Osteocyte (in vitro differentiated cells): Measurements from ENCODE around the gene GPR137C. TPM values are rescaled to one million over a fixed set of nuclear protein-coding genes. Genes with fewer than 3 reads are reported as not detected.
"Not testable (repeated sequence)": the region's sequence is repeated elsewhere in the genome, so short reads cannot be mapped to it uniquely, and the experiment has no call there.

Source experiments
- DNase-seq: peaks from one replicate; pipeline ENCODE4 v3.0.0; 2021; ENCODE audit warnings: mixed read lengths; ENCODE audit not compliant: unreplicated experiment; ENCODE audit errors: extremely low spot score
- H3K27ac Mint-ChIP-seq: one replicate; pipeline ENCODE4 v1.8.0; 2021; ENCODE audit warnings: mild to moderate bottlenecking, mixed read lengths; ENCODE audit not compliant: unreplicated experiment
- H3K27me3 Mint-ChIP-seq: one replicate; pipeline ENCODE4 v1.8.0; 2021; ENCODE audit warnings: mixed read lengths; ENCODE audit not compliant: unreplicated experiment
- H3K36me3 Mint-ChIP-seq: one replicate; pipeline ENCODE4 v1.8.0; 2021; ENCODE audit warnings: mixed read lengths; ENCODE audit not compliant: unreplicated experiment
- H3K4me1 Mint-ChIP-seq: one replicate; pipeline ENCODE4 v1.8.0; 2021; ENCODE audit warnings: mixed read lengths; ENCODE audit not compliant: unreplicated experiment
- H3K4me3 Mint-ChIP-seq: one replicate; pipeline ENCODE4 v1.8.0; 2021; ENCODE audit warnings: mild to moderate bottlenecking, moderate library complexity, mixed read lengths; ENCODE audit not compliant: unreplicated experiment
- H3K9me3 Mint-ChIP-seq: one replicate; pipeline ENCODE4 v1.8.0; 2021; ENCODE audit warnings: mixed read lengths; ENCODE audit not compliant: unreplicated experiment
- total RNA-seq: library from RNA; stranded (reverse); gene quantifications from 2 replicates; pipeline ENCODE4 v1.2.1, GENCODE V29; 2021
- TF ChIP-seq, protein P1 (sequence below): fragments of 200-600 bp; sonication (generic); IDR thresholded peaks from 2 replicates; pipeline ENCODE4 v1.5.0; 2021; ENCODE audit warnings: antibody characterized with exemption, mild to moderate bottlenecking, moderate library complexity

Gene GPR137C
- total RNA-seq, 1 donor from 2014 or later, result 2.2 TPM

DNA sequence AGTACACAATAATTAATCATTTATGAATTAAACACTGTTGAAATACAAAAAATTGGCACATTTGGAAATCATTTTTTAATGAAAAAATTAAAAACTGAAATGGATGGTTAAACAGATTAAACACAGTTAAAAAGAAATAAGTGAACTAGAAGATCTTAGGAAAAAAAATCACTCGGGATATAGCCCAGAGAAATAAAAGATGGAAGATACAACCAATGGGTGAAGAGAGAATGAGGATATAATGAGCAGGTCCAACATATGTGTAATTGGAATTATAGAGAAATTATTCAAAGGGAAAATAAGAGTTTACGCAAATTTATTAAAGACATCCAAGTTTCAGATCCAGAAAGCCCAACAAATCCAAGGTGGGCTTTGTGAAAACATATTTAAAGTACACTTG lies 6.1 kb downstream of the GPR137C start:
- no peak overlapping the region for H3K4me3 Mint-ChIP-seq
- H3K27me3 Mint-ChIP-seq, result peaks cover 3% of the 10 kb centered on the region
- peaks cover 5% of the 10 kb centered on the region for H3K36me3 Mint-ChIP-seq
- no peak for DNase-seq
- TF ChIP-seq, protein P1, sequence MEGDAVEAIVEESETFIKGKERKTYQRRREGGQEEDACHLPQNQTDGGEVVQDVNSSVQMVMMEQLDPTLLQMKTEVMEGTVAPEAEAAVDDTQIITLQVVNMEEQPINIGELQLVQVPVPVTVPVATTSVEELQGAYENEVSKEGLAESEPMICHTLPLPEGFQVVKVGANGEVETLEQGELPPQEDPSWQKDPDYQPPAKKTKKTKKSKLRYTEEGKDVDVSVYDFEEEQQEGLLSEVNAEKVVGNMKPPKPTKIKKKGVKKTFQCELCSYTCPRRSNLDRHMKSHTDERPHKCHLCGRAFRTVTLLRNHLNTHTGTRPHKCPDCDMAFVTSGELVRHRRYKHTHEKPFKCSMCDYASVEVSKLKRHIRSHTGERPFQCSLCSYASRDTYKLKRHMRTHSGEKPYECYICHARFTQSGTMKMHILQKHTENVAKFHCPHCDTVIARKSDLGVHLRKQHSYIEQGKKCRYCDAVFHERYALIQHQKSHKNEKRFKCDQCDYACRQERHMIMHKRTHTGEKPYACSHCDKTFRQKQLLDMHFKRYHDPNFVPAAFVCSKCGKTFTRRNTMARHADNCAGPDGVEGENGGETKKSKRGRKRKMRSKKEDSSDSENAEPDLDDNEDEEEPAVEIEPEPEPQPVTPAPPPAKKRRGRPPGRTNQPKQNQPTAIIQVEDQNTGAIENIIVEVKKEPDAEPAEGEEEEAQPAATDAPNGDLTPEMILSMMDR, result no peak
- no peak overlapping the region for H3K27ac Mint-ChIP-seq
- H3K4me1 Mint-ChIP-seq, result peaks cover 1% of the 10 kb centered on the region
- peaks cover 14% of the 10 kb centered on the region for H3K9me3 Mint-ChIP-seq

DNA sequence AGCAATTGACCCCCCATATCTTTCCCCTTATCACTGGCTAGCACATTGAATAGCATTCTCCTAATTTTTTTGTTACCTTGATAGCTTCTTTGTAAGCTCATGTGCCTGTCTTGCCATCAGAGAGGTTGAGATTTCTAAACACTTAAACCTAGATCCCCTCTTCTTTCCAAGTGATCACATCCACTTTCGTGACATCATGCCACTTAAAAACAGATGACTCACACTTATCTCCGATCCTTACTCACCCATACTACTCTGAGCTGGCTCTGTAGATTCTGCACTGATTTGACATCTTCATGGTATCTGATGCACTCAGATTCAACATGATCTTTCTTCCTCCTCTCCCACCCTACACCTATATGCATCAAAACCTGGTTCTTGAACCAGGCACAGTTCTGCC lies 10.5 kb downstream of the GPR137C start:
- no peaks in the 10 kb centered on the region for H3K27me3 Mint-ChIP-seq
- no peak overlapping the region for H3K4me3 Mint-ChIP-seq
- H3K4me1 Mint-ChIP-seq, result no peaks in the 10 kb centered on the region
- no peak overlapping the region for H3K27ac Mint-ChIP-seq
- H3K36me3 Mint-ChIP-seq, result peaks cover 3% of the 10 kb centered on the region
- TF ChIP-seq, protein P1, result no peak
- peaks cover 11% of the 10 kb centered on the region for H3K9me3 Mint-ChIP-seq
- DNase-seq, result no peak

DNA sequence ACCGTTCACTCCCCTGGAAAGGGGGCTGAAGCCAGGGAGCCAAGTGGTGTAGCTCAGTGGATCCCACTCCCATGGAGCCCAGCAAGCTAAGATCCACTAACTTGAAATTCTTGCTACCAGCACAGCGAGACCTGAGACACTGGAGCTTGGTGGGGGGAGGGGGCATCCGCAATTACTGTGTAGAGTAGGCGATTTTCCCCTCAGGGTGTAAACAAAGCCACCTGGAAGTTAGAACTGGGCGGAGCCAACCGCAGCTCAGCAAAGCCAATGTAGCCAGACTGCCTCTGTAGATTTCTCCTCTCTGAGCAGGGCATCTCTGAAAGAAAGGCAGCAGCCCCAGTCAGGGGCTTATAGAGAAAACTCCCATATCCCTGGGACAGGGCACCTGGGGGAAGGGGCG lies 15.8 kb downstream of the GPR137C start:
- not testable (repeated sequence) for H3K27ac Mint-ChIP-seq, DNase-seq, H3K36me3 Mint-ChIP-seq, H3K4me1 Mint-ChIP-seq, H3K4me3 Mint-ChIP-seq, H3K27me3 Mint-ChIP-seq
- H3K9me3 Mint-ChIP-seq, result peaks cover 31% of the 10 kb centered on the region

DNA sequence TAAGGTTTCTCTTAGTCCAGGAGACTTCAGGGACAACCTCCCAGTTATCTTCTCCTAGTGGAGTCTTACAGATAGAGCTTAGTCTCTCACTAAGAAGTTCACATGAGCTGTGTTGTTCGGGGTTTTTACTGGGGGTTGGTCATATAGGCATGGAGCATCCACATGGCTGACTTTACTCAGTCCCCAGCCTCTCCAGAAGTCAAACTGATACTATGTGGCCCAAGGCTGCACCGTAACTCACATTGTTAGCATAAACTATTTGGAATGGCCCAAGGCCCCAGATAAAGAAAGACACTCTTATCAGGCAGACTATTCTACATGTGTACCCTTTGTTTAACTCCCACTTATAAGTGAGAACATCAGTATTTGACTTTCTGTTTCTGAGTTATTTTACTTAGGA lies 23.2 kb downstream of the GPR137C start:
- Mint-ChIP-seq H3K4me3 (no peak overlapping the region), H3K27ac (no peak overlapping the region), H3K36me3 (peaks cover 2% of the 10 kb centered on the region), H3K4me1 (no peaks in the 10 kb centered on the region), H3K9me3 (peaks cover 23% of the 10 kb centered on the region), H3K27me3 (no peaks in the 10 kb centered on the region)
- no peak for DNase-seq
- TF ChIP-seq, protein P1, result no peak

DNA sequence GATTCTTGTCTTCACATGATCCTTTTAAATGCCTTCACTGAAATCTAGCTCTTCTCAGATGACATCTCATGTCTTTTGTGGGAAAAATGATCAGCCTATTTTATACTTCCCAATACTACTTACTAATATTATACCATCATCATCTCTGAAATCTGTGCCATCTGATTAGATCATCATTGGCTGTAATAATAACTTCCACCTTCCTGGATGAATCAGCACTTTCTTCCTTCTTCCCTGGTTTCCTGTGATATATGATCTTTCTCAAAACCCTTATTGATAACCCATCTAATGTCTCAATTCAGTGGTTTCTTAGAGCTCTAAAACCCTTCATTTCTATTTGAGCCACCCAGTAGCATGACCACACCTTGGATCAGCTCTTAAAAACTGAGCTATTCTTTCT lies 30.9 kb downstream of the GPR137C start:
- no peaks in the 10 kb centered on the region for H3K9me3 Mint-ChIP-seq
- H3K36me3 Mint-ChIP-seq, result no peaks in the 10 kb centered on the region
- no peak for DNase-seq
- H3K27me3 Mint-ChIP-seq, result no peaks in the 10 kb centered on the region
- no peak overlapping the region for H3K4me3 Mint-ChIP-seq
- no peaks in the 10 kb centered on the region for H3K4me1 Mint-ChIP-seq
- TF ChIP-seq, protein P1, result no peak
- no peak overlapping the region for H3K27ac Mint-ChIP-seq

DNA sequence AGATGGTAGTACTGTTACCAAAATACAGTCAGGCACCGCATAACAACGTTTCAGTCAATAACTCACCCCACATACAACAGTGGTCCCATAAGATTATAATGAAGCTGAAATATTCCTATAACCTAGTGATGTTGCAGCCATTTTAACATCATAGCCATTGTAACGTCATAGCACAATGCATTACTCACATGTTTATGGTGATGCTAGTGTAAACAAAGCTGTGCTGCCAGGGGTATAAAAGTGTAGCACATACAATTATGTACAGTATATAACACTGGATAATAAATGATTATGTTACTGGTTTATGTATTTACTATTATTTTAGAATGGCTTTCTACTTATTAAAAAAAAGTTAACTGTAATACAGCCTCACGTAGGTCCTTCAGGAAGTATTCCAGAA lies 37.0 kb downstream of the GPR137C start:
- Mint-ChIP-seq H3K27ac (no peak overlapping the region), H3K4me3 (no peak overlapping the region), H3K36me3 (no peaks in the 10 kb centered on the region), H3K4me1 (no peaks in the 10 kb centered on the region), H3K27me3 (no peaks in the 10 kb centered on the region), H3K9me3 (peaks cover 10% of the 10 kb centered on the region)
- TF ChIP-seq, protein P1, result no peak
- DNase-seq, result no peak
